Measurements from ENCODE around the gene PLCB1. TPM values are rescaled to one million over a fixed set of nuclear protein-coding genes. Genes with fewer than 3 reads are reported as not detected.

The PLCB1 gene
- polyA plus RNA-seq, 1 donor from 2014 or later, result 0.28 TPM

- no peaks in the 10 kb centered on the region for H3K36me3 Mint-ChIP-seq
- H3K27ac Mint-ChIP-seq, result no peak overlapping the region
- H3K4me1 Mint-ChIP-seq, result no peaks in the 10 kb centered on the region
- no peaks in the 10 kb centered on the region for H3K9me3 Mint-ChIP-seq
- H3K27me3 Mint-ChIP-seq, result no peaks in the 10 kb centered on the region
- H3K4me3 Mint-ChIP-seq, result no peak overlapping the region
Measured at GRCh38 chr20:8860011-8860495, 728.0 kb downstream of the PLCB1 start.

GRCh38 chr20:8862092-8862491 is 730.0 kb downstream of the PLCB1 start:
- no peak overlapping the region for H3K4me3 Mint-ChIP-seq
- H3K9me3 Mint-ChIP-seq, result no peaks in the 10 kb centered on the region
- H3K4me1 Mint-ChIP-seq, result no peaks in the 10 kb centered on the region

DNA sequence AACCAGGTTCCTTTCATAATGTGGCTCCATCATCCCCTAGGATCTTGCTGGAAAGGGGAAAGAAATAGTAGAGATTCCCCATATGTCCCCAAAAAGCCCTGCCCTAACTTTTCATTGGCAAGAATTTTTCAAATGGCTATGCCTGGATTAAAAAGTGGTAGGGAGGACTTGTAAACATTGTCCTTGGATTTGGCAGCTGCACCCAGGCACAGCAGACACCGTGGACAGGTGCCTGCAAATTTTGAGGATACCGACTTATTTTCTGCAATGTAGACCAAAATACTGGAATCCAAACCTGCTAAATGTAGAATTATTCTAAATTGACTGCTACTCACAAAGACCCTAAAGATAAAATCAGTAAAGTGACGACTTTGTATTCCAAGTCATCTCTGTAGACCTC is 733.6 kb downstream of the PLCB1 start:
- Mint-ChIP-seq H3K27ac (no peak overlapping the region), H3K4me1 (no peaks in the 10 kb centered on the region), H3K4me3 (no peak overlapping the region), H3K9me3 (no peaks in the 10 kb centered on the region), H3K36me3 (no peaks in the 10 kb centered on the region), H3K27me3 (no peaks in the 10 kb centered on the region)

More at GRCh38 chr20:8862092-8862491, 730.0 kb downstream of the PLCB1 start:
- Mint-ChIP-seq H3K27me3 (no peaks in the 10 kb centered on the region), H3K36me3 (no peaks in the 10 kb centered on the region), H3K27ac (no peak overlapping the region)

DNA sequence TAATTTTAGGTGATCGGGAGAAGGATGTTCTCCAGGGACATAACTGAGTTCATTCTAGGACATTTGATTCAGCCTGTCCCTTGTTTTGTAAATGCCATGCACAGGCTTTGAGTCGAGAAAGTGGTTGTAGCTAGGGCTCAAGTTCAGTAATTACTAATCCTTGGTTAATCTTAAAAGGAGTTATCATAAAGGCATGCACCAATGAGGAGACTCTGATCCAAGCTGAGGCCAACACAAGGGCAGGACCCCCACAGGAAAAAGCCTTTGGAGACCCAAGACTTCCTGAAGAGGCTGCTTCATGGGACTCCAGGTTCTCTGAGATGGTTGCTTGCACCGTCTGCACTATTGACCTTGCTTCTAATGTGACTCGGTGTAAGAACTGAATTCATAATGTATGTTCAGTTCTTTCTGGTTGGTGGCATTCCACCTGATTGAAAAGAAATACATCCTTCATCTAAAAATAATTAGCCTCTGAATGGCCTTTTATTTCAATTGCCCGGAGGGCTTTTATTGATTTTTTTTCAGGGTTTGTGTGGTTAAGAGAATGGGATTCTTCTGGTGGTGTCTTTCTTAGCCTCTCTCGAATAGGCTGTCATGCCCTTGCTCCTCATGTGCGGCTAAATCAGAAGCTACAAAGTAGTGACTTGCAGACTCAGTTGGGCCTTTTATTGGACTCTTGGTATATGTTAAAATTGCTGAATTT is 735.1 kb downstream of the PLCB1 start:
- no peak overlapping the region for H3K27ac Mint-ChIP-seq
- no peaks in the 10 kb centered on the region for H3K27me3 Mint-ChIP-seq
- no peaks in the 10 kb centered on the region for H3K4me1 Mint-ChIP-seq

GRCh38 chr20:8870652-8871051 is 738.6 kb downstream of the PLCB1 start:
- H3K9me3 Mint-ChIP-seq, result no peaks in the 10 kb centered on the region
- H3K27me3 Mint-ChIP-seq, result no peaks in the 10 kb centered on the region
- H3K4me1 Mint-ChIP-seq, result no peaks in the 10 kb centered on the region
- H3K36me3 Mint-ChIP-seq, result no peaks in the 10 kb centered on the region
- no peak overlapping the region for H3K27ac Mint-ChIP-seq
- no peak overlapping the region for H3K4me3 Mint-ChIP-seq

More for the DNA sequence above, 735.1 kb downstream of the PLCB1 start:
- H3K4me3 Mint-ChIP-seq, result no peak overlapping the region
- no peaks in the 10 kb centered on the region for H3K36me3 Mint-ChIP-seq
- no peaks in the 10 kb centered on the region for H3K9me3 Mint-ChIP-seq

- Mint-ChIP-seq H3K36me3 (no peaks in the 10 kb centered on the region), H3K4me3 (no peak overlapping the region), H3K4me1 (no peaks in the 10 kb centered on the region), H3K27ac (no peak overlapping the region), H3K27me3 (no peaks in the 10 kb centered on the region), H3K9me3 (no peaks in the 10 kb centered on the region)
Measured at GRCh38 chr20:8874437-8874836, 742.4 kb downstream of the PLCB1 start.

- Mint-ChIP-seq H3K9me3 (peaks cover 0 to 1% (median 0%) of the 10 kb centered on the region in 3 donors), H3K4me1 (no peaks in the 10 kb centered on the region), H3K27ac (peak overlapping the region in 1 of 3 donors; percentile 13), H3K36me3 (no peaks in the 10 kb centered on the region), H3K4me3 (no peak overlapping the region), H3K27me3 (no peaks in the 10 kb centered on the region)
Measured at GRCh38 chr20:8875586-8875985, 743.5 kb downstream of the PLCB1 start.

DNA sequence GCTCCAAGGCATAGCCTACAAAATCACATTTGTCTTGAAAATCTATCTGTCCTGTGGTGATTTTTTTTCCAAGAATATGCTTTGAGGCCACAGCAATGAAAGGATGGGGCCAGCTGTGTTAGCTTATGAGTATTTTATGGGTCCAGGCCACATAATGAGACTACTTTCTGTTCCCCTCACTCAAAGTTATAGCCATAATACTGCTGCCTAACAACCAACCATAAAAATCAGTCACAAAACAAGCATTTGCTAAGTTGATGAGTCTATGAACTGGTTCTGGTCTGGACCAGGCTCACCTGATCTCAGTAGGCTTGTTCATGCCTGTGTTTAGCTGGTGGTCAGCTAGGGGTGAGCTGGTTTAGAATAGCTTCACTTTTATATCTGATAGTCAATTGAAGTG is 744.3 kb downstream of the PLCB1 start:
- Mint-ChIP-seq H3K27ac (no peak overlapping the region), H3K36me3 (no peaks in the 10 kb centered on the region), H3K9me3 (peaks cover 0 to 1% (median 0%) of the 10 kb centered on the region in 3 donors), H3K27me3 (no peaks in the 10 kb centered on the region), H3K4me3 (no peak overlapping the region), H3K4me1 (no peaks in the 10 kb centered on the region)

- no peak overlapping the region for H3K27ac Mint-ChIP-seq
- H3K4me3 Mint-ChIP-seq, result no peak overlapping the region
- H3K36me3 Mint-ChIP-seq, result no peaks in the 10 kb centered on the region
- H3K4me1 Mint-ChIP-seq, result no peaks in the 10 kb centered on the region
- peaks cover 0 to 1% (median 0%) of the 10 kb centered on the region in 3 donors for H3K9me3 Mint-ChIP-seq
- H3K27me3 Mint-ChIP-seq, result no peaks in the 10 kb centered on the region
Measured at GRCh38 chr20:8877294-8877693, 745.2 kb downstream of the PLCB1 start.

- H3K4me3 Mint-ChIP-seq, result no peak overlapping the region
- H3K36me3 Mint-ChIP-seq, result no peaks in the 10 kb centered on the region
- H3K27ac Mint-ChIP-seq, result no peak overlapping the region
- no peaks in the 10 kb centered on the region for H3K4me1 Mint-ChIP-seq
- H3K27me3 Mint-ChIP-seq, result no peaks in the 10 kb centered on the region
- peaks cover 0 to 1% (median 0%) of the 10 kb centered on the region in 3 donors for H3K9me3 Mint-ChIP-seq
Measured at GRCh38 chr20:8879669-8880068, 747.6 kb downstream of the PLCB1 start.

GRCh38 chr20:8880085-8880853 is 748.2 kb downstream of the PLCB1 start:
- Mint-ChIP-seq H3K27ac (no peak overlapping the region), H3K4me3 (no peak overlapping the region), H3K9me3 (peaks cover 0 to 1% (median 0%) of the 10 kb centered on the region in 3 donors), H3K27me3 (no peaks in the 10 kb centered on the region), H3K36me3 (no peaks in the 10 kb centered on the region), H3K4me1 (no peaks in the 10 kb centered on the region)

GRCh38 chr20:8891039-8891438 is 759.0 kb downstream of the PLCB1 start:
- Mint-ChIP-seq H3K36me3 (no peaks in the 10 kb centered on the region), H3K4me1 (no peaks in the 10 kb centered on the region), H3K27me3 (no peaks in the 10 kb centered on the region), H3K4me3 (no peak overlapping the region), H3K9me3 (peaks cover 8 to 21% (median 9%) of the 10 kb centered on the region in 3 donors), H3K27ac (no peak overlapping the region)

DNA sequence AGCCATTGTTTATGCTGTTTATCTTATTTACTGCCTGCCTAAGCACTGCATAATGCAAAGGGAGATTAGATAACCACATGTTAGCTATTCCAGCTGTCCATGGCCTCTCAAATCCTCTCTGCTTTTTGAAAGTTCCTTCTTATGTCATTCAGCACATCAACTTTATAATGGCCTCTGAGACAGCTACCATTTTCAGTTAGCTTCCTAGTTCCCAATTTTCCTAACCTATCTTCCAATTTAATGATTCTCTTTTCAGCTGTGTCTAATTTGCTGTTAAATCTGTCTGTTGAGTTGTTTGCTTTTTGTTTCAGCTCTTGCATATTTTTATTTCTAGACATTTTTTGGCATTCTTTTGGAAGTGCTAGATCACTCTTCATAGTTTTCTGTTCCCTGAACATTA is 763.4 kb downstream of the PLCB1 start:
- Mint-ChIP-seq H3K27me3 (no peaks in the 10 kb centered on the region), H3K4me1 (no peaks in the 10 kb centered on the region), H3K36me3 (no peaks in the 10 kb centered on the region), H3K4me3 (no peak overlapping the region), H3K9me3 (peaks cover 9 to 18% (median 13%) of the 10 kb centered on the region in 3 donors), H3K27ac (no peak overlapping the region)

- Mint-ChIP-seq H3K9me3 (peaks cover 7 to 18% (median 13%) of the 10 kb centered on the region in 3 donors), H3K4me1 (no peaks in the 10 kb centered on the region), H3K36me3 (no peaks in the 10 kb centered on the region), H3K27ac (no peak overlapping the region), H3K4me3 (no peak overlapping the region), H3K27me3 (no peaks in the 10 kb centered on the region)
Measured at GRCh38 chr20:8898823-8899222, 766.8 kb downstream of the PLCB1 start.

- Mint-ChIP-seq H3K9me3 (peaks cover 0 to 4% (median 4%) of the 10 kb centered on the region in 3 donors), H3K4me3 (no peak overlapping the region), H3K36me3 (no peaks in the 10 kb centered on the region), H3K27ac (no peak overlapping the region), H3K4me1 (no peaks in the 10 kb centered on the region), H3K27me3 (no peaks in the 10 kb centered on the region)
Measured at GRCh38 chr20:8901237-8902025, 769.4 kb downstream of the PLCB1 start.

Data from IgD-negative memory B cell (primary cell).